Measurements from ENCODE around the gene SETD1A. TPM values are rescaled to one million over a fixed set of nuclear protein-coding genes. Genes with fewer than 3 reads are reported as not detected.

Gene SETD1A
- total and polyA plus RNA-seq, 2 of the 4 experiments (the other 2 are of a cell fraction), result 0.54 to 5.8 TPM

GRCh38 chr16:31000671-31001382 lies 43.3 kb downstream of the SETD1A start:
- Histone ChIP-seq H3K4me1 (ENCODE audit: control insufficient read depth, insufficient read depth, low read length) (peaks cover 29% of the 10 kb centered on the region), H3K4me2 (ENCODE audit: low read depth, low read length) (no peak overlapping the region), H2BK20ac (ENCODE audit: low read depth, low read length) (no peak overlapping the region), H2BK5ac (ENCODE audit: low read depth, low read length, poor library complexity, severe bottlenecking) (no peak overlapping the region), H3K27ac (ENCODE audit: insufficient read depth, low read length) (no peak overlapping the region), H2BK120ac (ENCODE audit: low read depth, low read length) (no peak overlapping the region), H3K4me3 (ENCODE audit: insufficient read depth, low read depth, low read length) (no peak overlapping the region), H3K9ac (ENCODE audit: low read depth, low read length) (no peak overlapping the region), H4K5ac (ENCODE audit: low read depth, low read length) (no peak overlapping the region), H4K20me1 (ENCODE audit: insufficient read depth, low read length) (no peaks in the 10 kb centered on the region), H4K91ac (ENCODE audit: insufficient read depth, low read depth, low read length) (no peak overlapping the region), H3K56ac (ENCODE audit: extremely low read depth, insufficient read depth, low read length) (no peak overlapping the region), H3K14ac (replicated peaks; ENCODE audit: low read depth, low read length) (no peak overlapping the region), H3K9me1 (ENCODE audit: insufficient read depth, low read length) (peaks cover 18% of the 10 kb centered on the region), H2AFZ (replicated peaks; ENCODE audit: low read length, poor library complexity) (no peak overlapping the region), H3K36me3 (ENCODE audit: control insufficient read depth, insufficient read depth, low read length) (peaks cover 1% of the 10 kb centered on the region; the same call in 1 of the 2 replicates), H3K79me1 (ENCODE audit: low read depth in 1 of 2, low read length in 2 of 2) (peaks cover 0 to 31% of the 10 kb centered on the region in 2 experiments; a peak in 2 of 4 replicates), H2AK5ac (ENCODE audit: low read depth, low read length) (no peak overlapping the region), H3K9me3 (ENCODE audit: control insufficient read depth, insufficient read depth, low read length) (no peaks in the 10 kb centered on the region), H3K18ac (ENCODE audit: low read depth, low read length) (no peak overlapping the region), H3K4ac (ENCODE audit: low read depth, low read length) (no peak overlapping the region), H2BK15ac (ENCODE audit: low read depth, low read length) (no peak overlapping the region), H3K23ac (ENCODE audit: low read depth, low read length) (no peak overlapping the region), H4K8ac (ENCODE audit: low read depth in 2 of 2, low read length in 2 of 2) (no peak overlapping the region), H3K27me3 (ENCODE audit: control insufficient read depth, insufficient read depth, low read length) (no peaks in the 10 kb centered on the region), H2AK9ac (replicated peaks; ENCODE audit: low read depth, low read length, poor library complexity) (no peak overlapping the region)
- DNase-seq (no peak), ATAC-seq (ENCODE audit: low read depth) (no peak)
- intact Hi-C loops (cut with micrococcal nuclease) (no loop called here), dilution Hi-C loops (cut with HindIII; ENCODE audit: low sequenced_read_pairs, unreplicated experiment) (no loop called here), in situ Hi-C loops (cut with MboI; ENCODE audit: low sequenced_read_pairs) (no loop called here)
- 90% methylated on average over 2 of the region's 19 CpGs; no CpG with 5 or more reads in 1 of the 2 experiments for WGBS, 2 experiments (ENCODE audit: extremely low coverage in 2 of 2, insufficient read length in 1 of 2)
- TF ChIP-seq MAZ (IDR thresholded peaks at IDR 0.05; ENCODE audit: borderline replicate concordance, low read depth, low read length), result no peak
- TF ChIP-seq RFX5 (IDR thresholded peaks at IDR 0.05; ENCODE audit: low read depth, low read length), result no peak
- TF ChIP-seq MAFK (IDR thresholded peaks at IDR 0.05; ENCODE audit: low read depth, low read length), result no peak
- no peak for TF ChIP-seq ELK1 (IDR thresholded peaks at IDR 0.05; ENCODE audit: borderline replicate concordance, low read depth, low read length)
- TF ChIP-seq RCOR1 (IDR thresholded peaks at IDR 0.05; ENCODE audit: insufficient replicate concordance, low read length), result no peak
- BruUV-seq (replicated peaks), result no TSS peak
- ChIA-PET POLR2A (ENCODE audit: unreplicated experiment) (no interaction called here), CTCF (no interaction called here)

Data from IMR-90 (cell line).